Activated CD4-positive, alpha-beta T cell treated with anti-CD3 and anti-CD28 coated beads, Interleukin-2, Interleukin-4, amounts not matched to agents 100 ng/mL and 50 ng/mL, durations not matched to agents 16 hours and 8 hours (primary cell): ENCODE measurements around the gene CFLAR.

Experiments used
- DNase-seq: peaks from one replicate; pipeline ENCODE4 v3.0.0-alpha.2; 2020; ENCODE audit warnings: low spot score

CFLAR gene

DNA sequence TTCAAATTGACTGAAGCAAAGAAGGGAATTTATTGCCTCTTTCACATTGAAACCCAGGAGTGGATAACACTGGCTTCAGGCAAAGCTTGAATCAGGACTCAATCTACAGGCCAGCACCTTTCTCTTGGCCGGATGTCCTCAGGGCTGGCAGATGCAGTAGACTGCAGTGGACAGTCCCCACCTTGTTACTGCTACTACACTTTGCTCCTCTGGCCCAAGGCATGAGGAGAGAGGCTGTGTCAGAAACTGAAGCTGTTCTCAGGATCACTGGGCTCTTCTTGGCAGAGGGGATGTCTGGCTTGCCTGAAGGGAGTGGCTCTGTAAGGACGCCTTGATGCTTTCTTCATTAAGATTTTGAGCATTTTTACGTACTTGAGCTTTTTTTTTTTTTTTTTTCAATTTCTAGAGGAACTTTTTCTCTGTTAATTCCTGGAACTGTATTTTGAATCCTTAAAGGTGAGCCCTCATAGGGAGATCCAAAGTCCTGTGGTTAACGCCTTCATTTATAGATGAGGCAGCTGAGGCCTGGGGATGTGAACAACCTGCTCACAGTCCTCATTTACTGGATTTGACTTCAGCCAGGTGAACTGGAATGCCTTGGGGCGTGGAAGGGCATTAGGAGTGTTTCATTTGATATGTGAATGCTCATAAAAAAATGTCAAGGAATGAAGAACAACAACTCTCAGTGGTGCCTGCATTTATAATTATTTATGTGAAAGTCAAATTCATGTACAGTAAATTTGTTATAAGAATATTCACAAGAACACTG lies 103.5 kb downstream of the CFLAR start:
- no peak for DNase-seq

GRCh38 chr2:201220102-201220570 lies 104.2 kb downstream of the CFLAR start:
- DNase-seq, result no peak

GRCh38 chr2:201223089-201224073 lies 107.4 kb downstream of the CFLAR start:
- DNase-seq, result no peak
